Caco-2 (cell line): ENCODE data around the gene ABCB11. TPM values are rescaled to one million over a fixed set of nuclear protein-coding genes. Genes with fewer than 3 reads are reported as not detected.

Source experiments
- BruUV-seq: library from RNA; stranded (reverse); fragments of 400-500 nt; replicated peaks from 2 replicates; lab custom pipeline; 2021; lab: Mats Ljungman, UMichigan
- CTCF ChIA-PET: fragments of 300-600 bp; sonication (Branson Sonifier 250); formaldehyde crosslinking; loops from one replicate; lab custom pipeline; 2022; ENCODE audit warnings: antibody characterized with exemption; lab: Charles Lee
- POLR2A ChIA-PET: fragments of 300-600 bp; sonication (Branson Sonifier 250); formaldehyde crosslinking; loops from one replicate; lab custom pipeline; 2022; ENCODE audit warnings: antibody characterized with exemption; lab: Charles Lee
- DNase-seq, 2 experiments: peaks; one replicate each; pipeline versions ENCODE4 v3.0.0 to v3.0.0-alpha.2; 2020 to 2022
- H3K27me3 ChIP-seq: replicated peaks from 2 replicates; pipeline ENCODE4 v1.6.0; 2011; ENCODE audit warnings: low read length; ENCODE audit not compliant: control insufficient read depth, insufficient read depth
- H3K36me3 ChIP-seq: 2 replicates; pipeline ENCODE4 v1.5.1; 2011; ENCODE audit warnings: low read length; ENCODE audit not compliant: control insufficient read depth, insufficient read depth
- H3K4me1 ChIP-seq: fragments of 250-450 bp; sonication (Bioruptor Pico); 2 replicates; pipeline ENCODE4 v1.5.1; 2020; ENCODE audit warnings: mild to moderate bottlenecking
- H3K4me3 ChIP-seq: 2 replicates; pipeline ENCODE4 v1.5.1; 2011; ENCODE audit warnings: low read depth, mild to moderate bottlenecking, control low read depth, low read length
- H3K9me3 ChIP-seq: fragments of 250-450 bp; sonication (Bioruptor Pico); 2 replicates; pipeline ENCODE4 v1.5.1; 2020; ENCODE audit warnings: mild to moderate bottlenecking, moderate library complexity
- H3K27ac Mint-ChIP-seq: one replicate; pipeline ENCODE4 v1.8.0; 2022; ENCODE audit warnings: mixed read lengths; ENCODE audit not compliant: unreplicated experiment
- H3K27me3 Mint-ChIP-seq: one replicate; pipeline ENCODE4 v1.8.0; 2022; ENCODE audit warnings: mixed read lengths; ENCODE audit not compliant: insufficient read depth, unreplicated experiment
- H3K36me3 Mint-ChIP-seq: one replicate; pipeline ENCODE4 v1.8.0; 2022; ENCODE audit warnings: mild to moderate bottlenecking, mixed read lengths; ENCODE audit not compliant: insufficient read depth, unreplicated experiment
- H3K4me1 Mint-ChIP-seq: one replicate; pipeline ENCODE4 v1.8.0; 2022; ENCODE audit warnings: low read depth, mixed read lengths; ENCODE audit not compliant: unreplicated experiment
- H3K4me3 Mint-ChIP-seq: one replicate; pipeline ENCODE4 v1.8.0; 2022; ENCODE audit warnings: mild to moderate bottlenecking, moderate library complexity, mixed read lengths; ENCODE audit not compliant: unreplicated experiment
- H3K9me3 Mint-ChIP-seq: one replicate; pipeline ENCODE4 v1.8.0; 2022; ENCODE audit warnings: mixed read lengths; ENCODE audit not compliant: unreplicated experiment
- CTCF ChIP-seq, 2 experiments: fragments of 200-600 bp in 1 of 2; IDR thresholded peaks; 1 replicate in 1 of 2; 2 replicates in 1 of 2; pipeline versions ENCODE4 v1.5.1 to v1.8.0; 2011 to 2022; ENCODE audit warnings: antibody characterized with exemption in 1 of 2, control low read depth in 1 of 2, inconsistent platforms in 1 of 2, low read depth in 1 of 2, low read length in 1 of 2, mild to moderate bottlenecking in 1 of 2, moderate library complexity in 1 of 2; ENCODE audit not compliant: insufficient read depth in 1 of 2, severe bottlenecking in 1 of 2, unreplicated experiment in 1 of 2
- intact Hi-C: fragments of 100-400 bp; cut with micrococcal nuclease; formaldehyde crosslinking; loops from one replicate; pipeline ENCODE4 v1.10.0; 2022; ENCODE audit not compliant: unreplicated experiment
- total RNA-seq: library from RNA; stranded (reverse); gene quantifications from 2 replicates; pipeline ENCODE4 v1.2.3, GENCODE V29; 2022

The ABCB11 gene
- total RNA-seq, 1 experiment from 2014 or later, result not detected

GRCh38 chr2:168974428-168974827 is 56.7 kb downstream of the ABCB11 start:
- no peak overlapping the region for H3K27ac Mint-ChIP-seq
- H3K4me1 ChIP-seq, result peaks cover 7% of the 10 kb centered on the region
- BruUV-seq, result no TSS peak
- POLR2A ChIA-PET, result no interaction called here
- DNase-seq, result no peak
- peaks cover 5% of the 10 kb centered on the region for H3K27me3 Mint-ChIP-seq
- CTCF ChIA-PET, result no interaction called here
- H3K4me3 Mint-ChIP-seq, result no peak overlapping the region
- no peaks in the 10 kb centered on the region for H3K36me3 ChIP-seq
- intact Hi-C loops, result no loop called here
- TF ChIP-seq CTCF (IDR thresholded peaks at IDR 0.05; ENCODE audit: insufficient read depth in 1 of 2, low read depth in 1 of 2, low read length in 1 of 2, severe bottlenecking in 1 of 2, unreplicated experiment in 1 of 2), result no peak
- no peak overlapping the region for H3K4me3 ChIP-seq
- no peaks in the 10 kb centered on the region for H3K9me3 ChIP-seq
- peaks cover 6% of the 10 kb centered on the region for H3K4me1 Mint-ChIP-seq
- H3K9me3 Mint-ChIP-seq, result no peaks in the 10 kb centered on the region
- no peaks in the 10 kb centered on the region for H3K27me3 ChIP-seq
- no peaks in the 10 kb centered on the region for H3K36me3 Mint-ChIP-seq

GRCh38 chr2:168971261-168971660 is 59.9 kb downstream of the ABCB11 start:
- no peak for TF ChIP-seq CTCF (IDR thresholded peaks at IDR 0.05; ENCODE audit: insufficient read depth in 1 of 2, low read depth in 1 of 2, low read length in 1 of 2, severe bottlenecking in 1 of 2, unreplicated experiment in 1 of 2)
- DNase-seq, result no peak
- ChIA-PET POLR2A (no interaction called here), CTCF (no interaction called here)
- peaks cover 6% of the 10 kb centered on the region for H3K4me1 ChIP-seq
- H3K9me3 ChIP-seq, result no peaks in the 10 kb centered on the region
- H3K36me3 ChIP-seq, result no peaks in the 10 kb centered on the region
- H3K27me3 Mint-ChIP-seq, result peaks cover 5% of the 10 kb centered on the region
- no peaks in the 10 kb centered on the region for H3K27me3 ChIP-seq
- no peaks in the 10 kb centered on the region for H3K9me3 Mint-ChIP-seq
- H3K4me1 Mint-ChIP-seq, result peaks cover 5% of the 10 kb centered on the region
- H3K4me3 ChIP-seq, result no peak overlapping the region
- H3K4me3 Mint-ChIP-seq, result no peak overlapping the region
- H3K27ac Mint-ChIP-seq, result no peak overlapping the region
- H3K36me3 Mint-ChIP-seq, result no peaks in the 10 kb centered on the region
- BruUV-seq, result no TSS peak
- intact Hi-C loops, result no loop called here

GRCh38 chr2:168970711-168971233 is 60.4 kb downstream of the ABCB11 start:
- POLR2A ChIA-PET, result no interaction called here
- Histone ChIP-seq H3K36me3 (no peaks in the 10 kb centered on the region), H3K27me3 (no peaks in the 10 kb centered on the region), H3K4me3 (no peak overlapping the region), H3K9me3 (no peaks in the 10 kb centered on the region), H3K4me1 (peaks cover 1% of the 10 kb centered on the region)
- DNase-seq, result no peak
- CTCF ChIA-PET, result no interaction called here
- H3K36me3 Mint-ChIP-seq, result no peaks in the 10 kb centered on the region
- no peak overlapping the region for H3K4me3 Mint-ChIP-seq
- no peak for TF ChIP-seq CTCF (IDR thresholded peaks at IDR 0.05; ENCODE audit: insufficient read depth in 1 of 2, low read depth in 1 of 2, low read length in 1 of 2, severe bottlenecking in 1 of 2, unreplicated experiment in 1 of 2)
- H3K9me3 Mint-ChIP-seq, result no peaks in the 10 kb centered on the region
- no peak overlapping the region for H3K27ac Mint-ChIP-seq
- peaks cover under 1% of the 10 kb centered on the region for H3K4me1 Mint-ChIP-seq
- BruUV-seq, result no TSS peak
- H3K27me3 Mint-ChIP-seq, result peaks cover 5% of the 10 kb centered on the region
- intact Hi-C loops, result no loop called here
